ENCODE data around the gene TIMP3. TPM values are rescaled to one million over a fixed set of nuclear protein-coding genes. Genes with fewer than 3 reads are reported as not detected.

The TIMP3 gene
- total RNA-seq, 4 donors from 2014 or later, result 148 to 295 (median 170) TPM

DNA sequence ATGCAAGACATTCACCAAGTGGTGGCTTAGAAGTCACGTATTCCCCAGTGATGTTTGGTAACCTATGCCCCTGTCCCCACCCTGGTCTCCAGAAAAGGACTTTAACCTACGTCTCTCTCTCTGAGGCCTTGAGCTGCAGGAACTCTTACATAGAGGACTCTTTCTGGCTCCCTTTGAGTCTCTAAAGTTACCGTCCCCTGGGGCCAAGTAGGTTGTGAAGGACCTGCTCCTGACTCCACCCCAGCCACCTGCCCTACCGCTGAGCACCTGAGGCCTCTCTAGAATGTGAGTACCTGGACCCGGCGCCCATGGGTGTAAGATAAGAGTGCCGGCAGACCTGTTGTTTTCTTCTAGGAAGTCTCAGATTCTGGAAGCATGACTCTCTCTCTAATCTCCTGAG lies 95.4 kb downstream of the TIMP3 start:
- no peak overlapping the region for H3K4me3 ChIP-seq
- no peaks in the 10 kb centered on the region for H3K36me3 ChIP-seq
- no peak for TF ChIP-seq POLR2A (IDR thresholded peaks at IDR 0.05)
- no peak for TF ChIP-seq EP300 (IDR thresholded peaks at IDR 0.05)
- no peak for TF ChIP-seq CTCF (IDR thresholded peaks at IDR 0.05)
- TF ChIP-seq POLR2AphosphoS5 (IDR thresholded peaks at IDR 0.05), result no peak
- H3K27ac ChIP-seq, result no peak overlapping the region
- no peaks in the 10 kb centered on the region for H3K4me1 ChIP-seq
- H3K9me3 ChIP-seq, result no peaks in the 10 kb centered on the region
- WGBS, result 65% methylated on average over 4 of the region's 7 CpGs
- no peak for DNase-seq (ENCODE audit: low spot score in 2 of 2)
- no peaks in the 10 kb centered on the region for H3K27me3 ChIP-seq

DNA sequence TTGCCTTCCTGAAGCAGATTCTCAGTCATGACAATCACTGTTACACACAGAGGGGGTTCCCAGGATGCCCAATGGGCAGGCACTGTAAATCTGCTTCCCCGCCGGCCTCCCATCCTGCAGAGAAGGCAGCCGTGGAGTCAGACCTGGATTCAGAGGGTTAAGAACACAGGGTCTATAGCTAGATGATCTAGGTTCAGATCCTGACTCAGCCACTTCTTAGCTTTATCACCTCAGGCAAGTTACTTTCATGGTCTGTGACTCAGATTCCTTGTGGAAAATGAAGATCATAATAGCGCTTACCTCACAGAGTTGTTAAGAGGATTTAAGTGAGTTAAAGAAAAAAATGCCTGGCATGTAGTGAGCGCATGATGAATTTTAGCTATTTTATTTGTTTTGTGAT lies 95.9 kb downstream of the TIMP3 start:
- TF ChIP-seq CTCF (IDR thresholded peaks at IDR 0.05) (no peak), POLR2AphosphoS5 (IDR thresholded peaks at IDR 0.05) (no peak), EP300 (IDR thresholded peaks at IDR 0.05) (no peak), POLR2A (IDR thresholded peaks at IDR 0.05) (no peak)
- no peaks in the 10 kb centered on the region for H3K36me3 ChIP-seq
- no peaks in the 10 kb centered on the region for H3K27me3 ChIP-seq
- H3K27ac ChIP-seq, result no peak overlapping the region
- H3K4me3 ChIP-seq, result no peak overlapping the region
- no peaks in the 10 kb centered on the region for H3K9me3 ChIP-seq
- 75% methylated on average over 5 of the region's 5 CpGs for WGBS
- DNase-seq (ENCODE audit: low spot score in 2 of 2), result no peak
- H3K4me1 ChIP-seq, result no peaks in the 10 kb centered on the region

- DNase-seq (ENCODE audit: low spot score in 2 of 2), result no peak
- Histone ChIP-seq H3K4me3 (no peak overlapping the region), H3K27ac (no peak overlapping the region), H3K4me1 (peaks cover 5% of the 10 kb centered on the region), H3K27me3 (no peaks in the 10 kb centered on the region), H3K36me3 (no peaks in the 10 kb centered on the region), H3K9me3 (no peaks in the 10 kb centered on the region)
- 84% methylated on average over 4 of the region's 4 CpGs for WGBS
- TF ChIP-seq CTCF (IDR thresholded peaks at IDR 0.05), result no peak
- TF ChIP-seq POLR2A (IDR thresholded peaks at IDR 0.05), result no peak
- no peak for TF ChIP-seq EP300 (IDR thresholded peaks at IDR 0.05)
These were observed 99.6 kb downstream of the TIMP3 start for GRCh38 chr22:32900886-32901635.

DNA sequence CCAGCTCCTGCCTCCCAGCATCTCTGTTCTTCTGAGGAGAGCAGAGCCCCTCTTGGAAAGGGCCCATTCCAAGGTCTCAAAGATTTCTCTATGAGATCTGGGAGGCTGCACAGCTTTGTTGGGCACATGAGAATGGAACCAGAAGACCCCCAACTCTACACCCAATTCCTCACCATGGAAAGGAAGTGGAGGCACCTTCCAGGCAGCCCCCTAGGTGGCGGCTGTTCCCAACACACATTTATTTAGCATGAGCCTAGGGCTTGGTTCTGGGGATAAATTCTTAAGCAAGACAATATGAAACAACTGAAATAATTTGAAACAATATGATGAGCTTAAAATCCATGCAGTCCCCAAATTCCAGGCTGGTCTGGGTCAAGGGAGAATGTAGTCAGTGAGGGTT lies 100.4 kb downstream of the TIMP3 start:
- H3K4me3 ChIP-seq, result no peak overlapping the region
- peaks cover 5% of the 10 kb centered on the region for H3K4me1 ChIP-seq
- 90% methylated on average over 1 of the region's 1 CpG for WGBS
- H3K27me3 ChIP-seq, result no peaks in the 10 kb centered on the region
- DNase-seq (ENCODE audit: low spot score in 2 of 2), result no peak
- H3K36me3 ChIP-seq, result no peaks in the 10 kb centered on the region
- no peaks in the 10 kb centered on the region for H3K9me3 ChIP-seq
- no peak for TF ChIP-seq CTCF (IDR thresholded peaks at IDR 0.05)
- TF ChIP-seq POLR2AphosphoS5 (IDR thresholded peaks at IDR 0.05), result no peak
- no peak for TF ChIP-seq EP300 (IDR thresholded peaks at IDR 0.05)
- no peak for TF ChIP-seq POLR2A (IDR thresholded peaks at IDR 0.05)
- no peak overlapping the region for H3K27ac ChIP-seq

DNA sequence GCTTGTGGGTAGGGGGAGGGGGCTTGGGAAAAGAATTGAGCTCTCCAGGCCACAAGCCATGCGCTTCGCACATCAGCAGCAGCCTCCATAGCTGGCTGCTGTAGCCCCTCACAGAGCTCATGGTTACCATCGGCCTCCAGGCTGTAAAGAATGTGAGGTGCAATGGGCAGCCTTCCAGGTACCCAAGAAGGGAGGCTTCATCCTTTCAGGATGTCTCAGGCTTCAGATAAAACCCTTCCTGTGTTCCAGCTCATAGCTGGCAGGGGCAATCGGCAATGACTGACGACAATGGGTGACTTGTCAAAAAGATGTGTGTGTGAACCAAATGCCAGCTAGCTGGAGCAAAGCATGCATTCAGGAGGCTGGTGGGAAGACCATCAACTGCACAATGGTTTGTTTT lies 102.0 kb downstream of the TIMP3 start:
- H3K27ac ChIP-seq, result no peak overlapping the region
- peaks cover 5% of the 10 kb centered on the region for H3K4me1 ChIP-seq
- H3K9me3 ChIP-seq, result no peaks in the 10 kb centered on the region
- no peaks in the 10 kb centered on the region for H3K36me3 ChIP-seq
- no peak for DNase-seq (ENCODE audit: low spot score in 2 of 2)
- no peak for TF ChIP-seq POLR2AphosphoS5 (IDR thresholded peaks at IDR 0.05)
- TF ChIP-seq CTCF (IDR thresholded peaks at IDR 0.05), result no peak
- TF ChIP-seq POLR2A (IDR thresholded peaks at IDR 0.05), result no peak
- TF ChIP-seq EP300 (IDR thresholded peaks at IDR 0.05), result no peak
- no peaks in the 10 kb centered on the region for H3K27me3 ChIP-seq
- 70% methylated on average over 5 of the region's 5 CpGs for WGBS
- no peak overlapping the region for H3K4me3 ChIP-seq
